ENCODE results near the gene AKAP12.

- TF ChIP-seq POLR2AphosphoS5 (IDR thresholded peaks at IDR 0.05; ENCODE audit: borderline replicate concordance, low read depth, low read length) (no peak), EZH2 (IDR thresholded peaks at IDR 0.05) (no peak)
These were observed 6.0 kb upstream of the AKAP12 start for GRCh38 chr6:151233731-151234130.

Data from SK-N-MC (cell line).